GM18951 (cell line): ENCODE data around the gene OR14A16.

Experiments
- POLR2A ChIP-seq: IDR thresholded peaks from 4 replicates; pipeline ENCODE4 v1.6.1; 2011; ENCODE audit warnings: mild to moderate bottlenecking; ENCODE audit not compliant: insufficient read length, insufficient read depth; ENCODE audit errors: extremely low read depth
- in situ Hi-C: fragments of 300-500 bp; cut with MboI; formaldehyde crosslinking; loops from one replicate; pipeline ENCODE4 v1.12.0; 2022; ENCODE audit warnings: low sequenced_read_pairs, mixed read lengths, inconsistent platforms; ENCODE audit not compliant: unreplicated experiment

Gene OR14A16

GRCh38 chr1:247843411-247843810 lies 19.5 kb upstream of the OR14A16 start:
- in situ Hi-C loops = no loop called here
- no peak for TF ChIP-seq POLR2A

GRCh38 chr1:247841796-247842195 lies 17.9 kb upstream of the OR14A16 start, which contains the start of gene OR11L1:
OR11L1 (minus strand) TSS chr1:247841896; CDS start chr1:247841896, 0 bp downstream.
- in situ Hi-C loops = no loop called here
- no peak for TF ChIP-seq POLR2A

- no peak for TF ChIP-seq POLR2A
- in situ Hi-C loops = no loop called here
These were observed 16.9 kb upstream of the OR14A16 start for GRCh38 chr1:247840818-247841217.

GRCh38 chr1:247833601-247834000 lies 9.7 kb upstream of the OR14A16 start:
- in situ Hi-C loops = no loop called here
- no peak for TF ChIP-seq POLR2A

GRCh38 chr1:247829656-247830055 lies 5.7 kb upstream of the OR14A16 start:
- in situ Hi-C loops = no loop called here
- no peak for TF ChIP-seq POLR2A

GRCh38 chr1:247825362-247825761 lies 1.4 kb upstream of the OR14A16 start:
- in situ Hi-C loops = no loop called here
- no peak for TF ChIP-seq POLR2A

- in situ Hi-C loops = no loop called here
- no peak for TF ChIP-seq POLR2A
These were observed 1.9 kb downstream of the OR14A16 start for GRCh38 chr1:247822060-247822459.

GRCh38 chr1:247812637-247813036 lies 11.3 kb downstream of the OR14A16 start:
- TF ChIP-seq POLR2A = no peak
- in situ Hi-C loops = no loop called here

- TF ChIP-seq POLR2A = no peak
- in situ Hi-C loops = no loop called here
These were observed 26.4 kb downstream of the OR14A16 start for GRCh38 chr1:247797518-247797917.

GRCh38 chr1:247769603-247770002 lies 54.3 kb downstream of the OR14A16 start:
- no peak for TF ChIP-seq POLR2A
- in situ Hi-C loops = no loop called here
